Measurements from ENCODE around the gene ACACA. TPM values are rescaled to one million over a fixed set of nuclear protein-coding genes. Genes with fewer than 3 reads are reported as not detected.

ACACA gene
- total and polyA plus RNA-seq, 8 donors: 9.1 to 31.6 (median 13.1) TPM

DNA sequence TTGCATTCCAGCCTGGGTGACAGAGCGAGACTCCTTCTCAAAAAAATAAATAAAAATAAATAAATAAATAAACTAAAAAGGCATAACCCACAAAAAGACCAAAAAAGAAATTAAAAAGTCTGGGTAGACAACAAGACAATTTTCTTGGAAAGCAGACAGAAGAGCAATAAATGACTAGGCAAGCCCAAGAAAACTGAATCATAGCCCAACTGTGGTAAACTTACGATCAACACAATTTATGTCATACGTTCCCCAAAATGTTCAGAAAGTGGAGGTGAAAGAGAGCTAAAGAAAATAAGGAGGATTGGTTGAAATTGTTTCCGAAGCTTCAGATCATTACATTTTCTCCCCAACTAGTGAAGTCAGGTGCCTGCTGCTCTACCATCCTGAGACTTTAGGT lies 62.1 kb downstream of the ACACA start:
- intact Hi-C loops (cut with DNase I): no loop called here
- no peak for FAIRE-seq
- Histone ChIP-seq H3K4me3 (no peak overlapping the region), H3K4me1 (no peaks in the 10 kb centered on the region), H3K27ac (no peak overlapping the region), H3K9me3 (no peaks in the 10 kb centered on the region), H3K36me3 (no peaks in the 10 kb centered on the region), H3K27me3 (no peaks in the 10 kb centered on the region)
- DNase-seq: no peak
- no peak for ATAC-seq
- TF ChIP-seq, protein P1, sequence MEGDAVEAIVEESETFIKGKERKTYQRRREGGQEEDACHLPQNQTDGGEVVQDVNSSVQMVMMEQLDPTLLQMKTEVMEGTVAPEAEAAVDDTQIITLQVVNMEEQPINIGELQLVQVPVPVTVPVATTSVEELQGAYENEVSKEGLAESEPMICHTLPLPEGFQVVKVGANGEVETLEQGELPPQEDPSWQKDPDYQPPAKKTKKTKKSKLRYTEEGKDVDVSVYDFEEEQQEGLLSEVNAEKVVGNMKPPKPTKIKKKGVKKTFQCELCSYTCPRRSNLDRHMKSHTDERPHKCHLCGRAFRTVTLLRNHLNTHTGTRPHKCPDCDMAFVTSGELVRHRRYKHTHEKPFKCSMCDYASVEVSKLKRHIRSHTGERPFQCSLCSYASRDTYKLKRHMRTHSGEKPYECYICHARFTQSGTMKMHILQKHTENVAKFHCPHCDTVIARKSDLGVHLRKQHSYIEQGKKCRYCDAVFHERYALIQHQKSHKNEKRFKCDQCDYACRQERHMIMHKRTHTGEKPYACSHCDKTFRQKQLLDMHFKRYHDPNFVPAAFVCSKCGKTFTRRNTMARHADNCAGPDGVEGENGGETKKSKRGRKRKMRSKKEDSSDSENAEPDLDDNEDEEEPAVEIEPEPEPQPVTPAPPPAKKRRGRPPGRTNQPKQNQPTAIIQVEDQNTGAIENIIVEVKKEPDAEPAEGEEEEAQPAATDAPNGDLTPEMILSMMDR (IDR thresholded peaks at IDR 0.05): no peak
- WGBS, 2 donors: 96 to 97% methylated on average over 4 of the region's 4 CpGs

DNA sequence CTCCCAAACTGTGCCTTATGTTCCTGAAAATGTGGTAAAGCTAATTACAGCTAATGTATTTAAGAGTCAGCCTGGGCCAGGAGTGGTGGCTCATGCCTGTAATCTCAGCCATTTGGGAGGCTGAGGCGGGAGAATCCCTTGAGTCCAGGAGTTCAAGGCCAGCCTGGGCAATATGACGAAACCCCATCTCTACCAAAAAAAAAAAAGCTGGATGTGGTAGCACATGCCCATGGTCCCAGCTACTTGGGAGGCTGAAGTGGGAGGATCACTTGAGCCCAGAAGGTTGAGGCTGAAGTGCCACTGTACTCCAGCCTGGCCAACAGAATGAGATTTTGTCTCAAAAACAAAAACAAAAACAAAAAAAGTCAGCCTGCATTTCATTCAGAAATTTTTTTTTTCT lies 64.0 kb downstream of the ACACA start:
- Histone ChIP-seq H3K4me1 (no peaks in the 10 kb centered on the region), H3K27me3 (no peaks in the 10 kb centered on the region), H3K4me3 (no peak overlapping the region), H3K27ac (no peak overlapping the region), H3K9me3 (no peaks in the 10 kb centered on the region), H3K36me3 (no peaks in the 10 kb centered on the region)
- no peak for ATAC-seq
- WGBS, 2 donors: 70% methylated on average over 2 of the region's 2 CpGs
- TF ChIP-seq, protein P1 (IDR thresholded peaks at IDR 0.05): no peak
- no peak for DNase-seq
- no peak for FAIRE-seq
- intact Hi-C loops (cut with DNase I): no loop called here

DNA sequence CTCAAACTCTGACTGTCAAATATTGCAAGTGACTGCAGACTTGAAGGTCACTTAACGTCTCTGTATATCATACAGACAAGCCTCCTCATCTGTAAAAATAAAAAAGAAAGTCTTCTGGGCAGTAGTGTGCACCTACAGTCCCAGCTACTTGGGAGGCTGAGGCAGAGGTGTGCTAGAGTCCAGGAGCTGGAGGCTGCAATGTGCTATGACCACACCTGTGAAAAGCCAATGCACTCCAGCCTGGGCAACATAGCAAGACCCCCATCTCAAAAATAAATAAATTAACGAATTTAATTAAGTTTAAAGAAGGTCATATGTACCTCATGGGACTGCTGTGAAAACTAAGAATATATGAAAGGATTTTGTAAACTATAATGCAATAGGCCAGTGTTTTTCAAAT lies 65.8 kb downstream of the ACACA start:
- H3K9me3 ChIP-seq: no peaks in the 10 kb centered on the region
- 65 to 67% methylated on average over 2 of the region's 2 CpGs for WGBS, 2 donors
- H3K27me3 ChIP-seq: no peaks in the 10 kb centered on the region
- FAIRE-seq (no peak), DNase-seq (no peak), ATAC-seq (no peak)
- H3K27ac ChIP-seq: no peak overlapping the region
- no peaks in the 10 kb centered on the region for H3K4me1 ChIP-seq
- H3K4me3 ChIP-seq: no peak overlapping the region
- intact Hi-C loops (cut with DNase I): no loop called here
- TF ChIP-seq, protein P1 (IDR thresholded peaks at IDR 0.05): no peak
- H3K36me3 ChIP-seq: no peaks in the 10 kb centered on the region

DNA sequence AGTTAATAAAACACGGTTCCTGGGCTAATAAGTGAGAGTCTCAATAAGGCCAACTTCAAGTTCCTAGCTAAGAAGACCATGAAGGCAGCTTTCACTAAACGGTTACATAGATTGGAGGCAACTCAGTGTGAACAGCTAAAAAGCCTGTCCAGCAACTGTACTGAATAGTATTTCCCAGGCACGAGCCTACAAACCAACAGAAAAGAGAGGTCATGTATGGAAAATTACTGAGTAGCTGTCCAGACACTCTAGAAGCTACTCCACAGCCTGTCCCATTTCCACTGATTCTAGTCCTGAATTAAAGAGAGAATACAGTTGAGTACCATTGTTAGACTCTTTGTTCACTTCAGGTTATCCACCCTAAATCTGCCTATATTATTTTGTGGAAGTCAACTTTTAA lies 67.3 kb downstream of the ACACA start:
- ATAC-seq: no peak
- Histone ChIP-seq H3K4me1 (no peaks in the 10 kb centered on the region), H3K27ac (no peak overlapping the region), H3K27me3 (no peaks in the 10 kb centered on the region), H3K4me3 (no peak overlapping the region), H3K36me3 (no peaks in the 10 kb centered on the region), H3K9me3 (no peaks in the 10 kb centered on the region)
- 66 to 67% methylated on average over 3 of the region's 3 CpGs for WGBS, 2 donors
- intact Hi-C loops (cut with DNase I): no loop called here
- DNase-seq: no peak
- no peak for FAIRE-seq
- TF ChIP-seq, protein P1 (IDR thresholded peaks at IDR 0.05): no peak

DNA sequence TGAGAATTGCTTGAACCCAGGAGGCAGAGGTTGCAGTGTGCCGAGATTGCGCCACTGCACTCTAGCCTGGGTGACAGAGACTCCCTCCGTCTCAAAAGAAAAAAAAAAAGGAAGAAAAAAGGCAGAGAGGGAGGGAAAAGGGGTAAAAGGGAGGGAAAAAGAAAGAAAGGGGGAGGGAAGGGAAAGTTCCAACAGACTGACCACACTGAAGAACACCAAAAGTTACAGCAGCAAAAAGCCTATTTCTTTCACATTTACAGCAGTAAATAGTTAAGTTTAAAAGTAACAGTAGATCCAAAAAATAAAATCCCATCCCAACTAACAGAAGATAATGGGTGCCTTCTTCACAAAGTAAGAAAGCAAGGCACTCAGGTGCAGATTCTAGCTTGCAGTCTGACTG lies 67.8 kb downstream of the ACACA start:
- H3K36me3 ChIP-seq: no peaks in the 10 kb centered on the region
- FAIRE-seq: no peak
- intact Hi-C loops (cut with DNase I): no loop called here
- WGBS, 2 donors: 93 to 94% methylated on average over 3 of the region's 3 CpGs
- no peak overlapping the region for H3K27ac ChIP-seq
- H3K4me1 ChIP-seq: no peaks in the 10 kb centered on the region
- no peaks in the 10 kb centered on the region for H3K9me3 ChIP-seq
- H3K27me3 ChIP-seq: no peaks in the 10 kb centered on the region
- H3K4me3 ChIP-seq: no peak overlapping the region
- TF ChIP-seq, protein P1 (IDR thresholded peaks at IDR 0.05): no peak
- DNase-seq: no peak
- ATAC-seq: no peak
